ENCODE results near the gene PRR4.

The PRR4 gene, protein sequence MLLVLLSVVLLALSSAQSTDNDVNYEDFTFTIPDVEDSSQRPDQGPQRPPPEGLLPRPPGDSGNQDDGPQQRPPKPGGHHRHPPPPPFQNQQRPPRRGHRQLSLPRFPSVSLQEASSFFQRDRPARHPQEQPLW

DNA sequence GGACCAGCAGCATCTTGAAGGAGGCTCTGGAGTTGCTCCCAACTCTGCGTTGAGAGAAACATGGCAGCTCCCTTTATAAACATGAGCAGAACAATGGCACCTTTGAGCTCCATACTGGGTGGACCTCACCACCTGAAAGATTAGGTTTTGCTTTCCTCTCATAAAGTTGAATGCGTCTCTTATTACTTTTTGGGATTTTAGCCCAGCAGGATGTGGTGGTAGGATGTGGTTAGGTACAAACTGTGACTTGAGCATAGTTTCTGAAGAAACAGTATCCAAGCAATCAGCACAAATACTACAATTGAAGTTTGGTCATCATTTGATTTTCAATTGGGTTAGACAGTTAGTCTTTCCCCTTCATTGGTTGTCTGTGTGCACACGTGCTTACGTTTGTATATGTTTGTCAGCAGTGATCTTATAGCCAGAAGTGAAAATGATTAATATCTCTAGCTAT, at the start of gene PRR4:
TSS of gene PRR4 (minus strand) at position 51 of the 454 bp plus-strand sequence. CDS start at position 13, 38 bp downstream.
- no peak for DNase-seq (ENCODE audit: low read depth)

DNA sequence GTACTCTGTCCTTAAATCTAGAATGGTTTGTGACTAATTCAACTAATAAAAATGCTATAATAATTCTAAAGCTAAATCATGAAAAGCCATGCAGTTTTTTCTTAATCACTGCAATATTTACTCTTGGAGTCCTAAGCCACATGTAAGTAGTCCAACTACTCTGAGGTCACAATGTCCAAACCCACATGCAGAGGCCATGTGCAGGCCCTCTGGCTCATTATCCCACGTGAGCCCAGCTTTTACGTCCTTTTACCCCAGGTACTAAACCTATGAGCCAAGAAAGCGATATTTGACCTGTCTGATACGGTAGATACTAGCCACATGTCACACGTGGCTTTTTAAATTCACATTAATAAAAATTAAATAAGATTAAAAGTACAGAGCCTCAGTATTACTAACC, 47.6 kb upstream of the PRR4 start:
- no peak for DNase-seq (ENCODE audit: low read depth)

DNA sequence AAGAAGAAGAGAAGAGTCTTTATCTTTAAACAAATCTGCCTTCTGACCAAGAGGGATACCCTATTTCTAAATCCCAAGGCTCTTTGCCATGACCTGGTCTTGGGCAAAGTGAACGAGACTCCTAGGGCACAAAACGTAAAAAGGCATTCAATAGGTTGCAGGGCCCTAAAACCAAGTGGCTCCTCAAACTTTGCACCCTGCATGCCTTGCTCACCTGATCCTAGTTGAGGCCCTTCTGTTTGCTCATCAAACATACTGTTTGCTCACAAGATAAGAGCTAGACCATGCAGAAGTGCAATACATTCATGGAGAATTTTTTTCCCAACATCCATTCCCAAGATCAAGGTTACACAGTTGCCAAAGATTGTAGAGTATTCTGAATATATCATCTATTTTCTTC, 42.7 kb upstream of the PRR4 start:
- DNase-seq (ENCODE audit: low read depth): no peak

DNA sequence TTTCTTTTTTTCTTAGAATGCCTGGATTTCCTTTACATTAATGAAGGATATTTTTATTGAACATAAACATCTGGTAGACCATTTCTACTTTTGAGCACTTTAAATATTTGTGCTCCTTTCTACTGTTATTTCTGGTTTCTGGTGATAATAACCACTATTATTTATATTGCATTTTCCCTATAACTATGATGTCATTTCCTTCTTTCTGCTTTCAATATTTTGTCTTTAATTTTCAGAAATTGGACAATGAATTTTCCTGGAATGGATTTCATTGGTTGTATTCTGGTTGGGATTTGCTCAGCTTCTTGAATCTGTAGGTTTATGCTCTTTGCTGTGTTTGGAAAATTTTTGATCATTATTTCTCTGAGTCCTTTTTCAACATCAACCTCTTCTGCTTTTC, 40.0 kb upstream of the PRR4 start:
- DNase-seq (ENCODE audit: low read depth): no peak

DNA sequence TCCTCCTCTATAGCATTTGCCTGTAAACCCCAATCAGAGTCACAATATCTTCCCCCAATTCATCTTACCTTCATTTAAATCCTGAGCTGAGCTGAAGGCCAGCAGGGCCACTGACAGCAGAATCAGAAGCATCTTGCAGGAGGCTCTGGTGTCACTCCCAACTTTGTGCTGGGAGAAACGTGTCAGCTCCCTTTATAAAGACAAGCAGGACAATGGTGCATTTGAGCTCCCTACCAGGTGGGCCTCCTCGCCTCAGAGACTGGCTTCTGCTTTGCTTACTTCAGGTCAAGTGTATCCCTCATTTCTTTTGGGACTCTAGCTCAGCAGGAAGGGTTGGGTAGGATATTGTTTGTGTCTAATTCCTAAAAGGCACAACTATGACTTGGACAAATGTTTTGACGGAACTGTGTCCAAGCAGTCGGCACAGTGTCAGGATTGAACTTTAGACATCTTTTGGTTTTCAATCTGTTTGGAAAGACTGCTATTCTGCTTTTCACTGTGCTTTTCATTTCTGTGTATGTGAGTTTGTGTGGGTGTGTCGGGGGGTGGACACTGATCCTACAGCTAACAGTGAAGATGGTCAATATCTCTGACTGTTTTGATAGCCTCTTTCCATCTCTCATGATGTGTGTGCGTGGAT, 34.9 kb upstream of the PRR4 start, which contains the start of gene PRH1:
TSS of gene PRH1 (minus strand) at position 170 of the 640 bp plus-strand sequence. CDS start at position 132, 38 bp downstream.
- DNase-seq (ENCODE audit: low read depth): no peak

DNA sequence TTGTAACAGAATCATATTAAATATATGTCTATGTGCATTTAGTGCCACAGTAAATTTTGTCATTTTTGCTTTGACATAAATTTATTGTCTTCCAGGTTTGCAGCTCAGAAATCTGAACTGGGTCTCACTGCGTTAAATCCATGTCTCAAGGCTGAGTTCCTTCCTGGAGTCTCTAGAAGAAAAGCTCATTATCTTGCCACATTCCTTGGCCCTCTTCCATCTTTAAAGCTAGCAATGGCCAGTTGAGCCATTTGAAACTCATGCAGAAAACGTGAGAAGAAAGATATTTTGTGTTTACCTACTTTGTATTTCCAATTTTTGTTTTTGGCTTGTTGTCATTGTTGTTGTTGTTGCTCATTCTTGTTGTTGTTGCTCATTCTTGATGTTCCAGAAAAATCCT, 24.1 kb upstream of the PRR4 start:
- no peak for DNase-seq (ENCODE audit: low read depth)

DNA sequence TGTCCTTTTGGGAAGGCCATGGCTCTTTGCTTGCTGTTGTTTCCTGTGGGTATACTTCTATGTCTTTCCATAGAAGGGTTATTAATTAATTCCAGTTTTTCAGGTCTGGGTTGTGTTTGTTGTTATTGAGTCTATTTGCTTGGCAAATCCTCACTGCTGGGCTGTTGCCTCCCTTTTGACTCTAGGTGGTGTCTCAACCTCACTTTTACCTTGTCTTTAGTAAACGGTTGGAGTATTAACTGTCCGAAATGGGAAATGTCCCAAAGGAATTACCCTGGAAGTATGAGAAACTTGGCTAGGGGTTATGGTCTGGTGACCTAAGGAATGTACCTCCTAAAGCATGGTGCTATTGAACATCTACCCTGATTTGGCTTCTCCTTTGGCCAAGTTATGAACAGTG, 18.1 kb upstream of the PRR4 start:
- DNase-seq (ENCODE audit: low read depth): no peak

DNA sequence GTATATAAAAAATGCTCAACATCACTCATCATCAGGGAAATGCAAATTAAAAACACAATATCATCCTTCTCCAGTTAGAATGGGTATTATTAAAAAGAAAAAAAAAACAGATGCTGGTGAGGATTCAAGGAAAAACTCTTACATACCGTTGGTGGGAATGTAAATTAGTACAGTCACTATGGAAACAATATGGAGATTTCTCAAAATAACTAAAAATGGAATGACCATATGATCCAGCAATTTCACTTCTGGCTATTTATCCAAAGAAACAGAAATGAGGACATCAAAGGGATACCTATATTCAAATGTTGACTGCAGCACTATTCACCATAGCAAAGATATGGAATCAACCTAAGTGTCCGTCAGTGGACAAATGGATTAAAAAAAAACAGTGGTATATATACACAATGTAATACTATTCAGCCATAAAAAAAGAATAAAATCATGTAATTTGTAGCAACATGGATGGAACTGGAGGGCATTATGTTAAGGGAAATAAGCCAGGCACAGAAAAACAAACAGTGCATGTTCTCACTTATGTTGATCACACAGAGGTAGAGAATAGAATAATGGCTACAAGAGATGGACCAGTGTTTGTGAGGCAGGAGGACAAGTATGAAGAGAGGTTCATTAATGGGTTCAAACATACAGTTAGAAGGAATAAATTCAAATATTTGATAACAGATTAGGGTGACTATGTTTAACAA, 14.4 kb upstream of the PRR4 start:
- DNase-seq (ENCODE audit: low read depth): no peak

DNA sequence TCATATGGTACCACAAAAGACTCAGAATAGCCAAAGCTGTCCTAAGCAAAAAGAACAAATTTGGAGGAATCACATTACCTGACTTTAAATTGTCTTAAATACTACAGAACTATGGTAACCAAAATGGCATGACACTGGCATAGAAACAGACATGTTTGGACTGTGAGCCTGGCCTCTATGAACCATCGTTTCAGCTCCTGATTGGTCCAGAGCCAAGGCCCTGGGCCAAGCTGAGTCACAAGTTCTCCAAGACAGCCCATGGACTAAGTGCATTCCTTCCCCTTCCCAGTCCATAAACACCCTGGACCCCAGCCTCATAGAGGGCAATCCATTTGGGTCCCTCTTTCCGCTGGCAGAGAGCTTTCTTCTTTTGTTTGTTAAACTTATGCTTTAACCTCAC, 12.1 kb upstream of the PRR4 start:
- peak; percentile 20 for DNase-seq (ENCODE audit: low read depth)

DNA sequence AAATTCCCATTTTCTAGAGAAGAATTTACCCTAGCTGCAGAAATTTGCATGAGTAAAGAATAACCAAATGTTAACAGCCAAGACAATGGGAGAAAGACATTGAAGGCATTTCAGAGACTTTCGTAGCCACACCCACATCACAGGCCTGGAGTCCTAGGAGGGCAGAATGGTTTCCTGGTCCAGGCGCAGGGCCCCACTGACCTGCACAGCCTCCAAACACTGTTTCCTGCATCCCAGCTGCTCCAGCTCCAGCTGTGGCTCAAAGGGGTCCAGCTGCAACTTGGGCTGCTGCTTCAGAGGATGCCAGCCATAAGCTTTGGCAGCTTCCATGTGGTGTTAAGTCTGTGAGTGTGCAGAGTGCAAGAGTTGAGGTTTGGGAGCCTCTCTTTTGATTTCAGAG, 6.5 kb upstream of the PRR4 start:
- no peak for DNase-seq (ENCODE audit: low read depth)

DNA sequence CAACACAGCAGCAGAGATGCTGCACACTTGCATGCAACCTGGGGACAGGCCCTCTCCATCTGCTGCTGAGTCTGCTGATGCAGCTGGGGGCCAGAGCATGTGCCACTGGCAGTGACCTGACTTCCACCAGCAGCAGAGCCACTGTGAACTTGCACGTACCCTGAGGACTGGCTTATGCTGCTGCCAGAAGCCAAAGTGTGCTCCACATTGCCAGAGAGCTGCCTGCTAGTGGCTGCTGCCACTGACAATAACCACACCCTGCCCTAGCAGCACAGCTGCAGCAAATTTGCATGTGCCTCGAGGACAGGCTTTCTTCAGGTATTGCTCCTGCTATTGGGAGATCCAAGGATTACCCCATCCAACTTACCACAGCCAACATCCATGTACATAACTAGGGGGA, 4.5 kb upstream of the PRR4 start:
- no peak for DNase-seq (ENCODE audit: low read depth)

DNA sequence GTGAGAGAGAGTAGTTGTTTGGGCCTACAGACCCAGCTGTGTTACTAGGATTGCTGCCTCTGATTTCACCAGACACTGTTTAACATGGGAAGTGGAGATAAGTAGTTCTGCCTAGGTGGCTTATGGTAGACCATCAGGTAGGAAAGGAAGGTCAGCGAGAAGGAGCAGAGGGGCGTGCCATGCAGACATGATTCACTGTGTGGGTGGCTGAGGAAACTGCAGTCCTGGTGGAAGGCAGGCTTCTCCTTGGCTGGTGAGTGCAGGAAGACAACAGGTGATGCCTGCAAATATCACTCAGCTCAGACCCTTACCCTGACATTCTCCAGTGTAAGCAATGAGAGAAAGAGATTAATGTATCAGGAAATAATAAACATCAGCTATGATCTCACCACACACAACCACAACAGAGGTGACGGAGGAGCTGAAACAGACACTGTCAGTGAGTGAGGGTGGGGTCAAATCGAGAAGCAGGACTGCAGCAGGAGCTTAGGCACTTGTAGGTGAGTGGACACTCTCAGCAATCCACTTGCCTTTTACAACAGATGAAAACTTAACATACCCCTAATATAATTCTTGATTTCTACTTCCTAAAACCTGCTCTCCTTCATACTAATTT, 2.1 kb upstream of the PRR4 start:
- no peak for DNase-seq (ENCODE audit: low read depth)

DNA sequence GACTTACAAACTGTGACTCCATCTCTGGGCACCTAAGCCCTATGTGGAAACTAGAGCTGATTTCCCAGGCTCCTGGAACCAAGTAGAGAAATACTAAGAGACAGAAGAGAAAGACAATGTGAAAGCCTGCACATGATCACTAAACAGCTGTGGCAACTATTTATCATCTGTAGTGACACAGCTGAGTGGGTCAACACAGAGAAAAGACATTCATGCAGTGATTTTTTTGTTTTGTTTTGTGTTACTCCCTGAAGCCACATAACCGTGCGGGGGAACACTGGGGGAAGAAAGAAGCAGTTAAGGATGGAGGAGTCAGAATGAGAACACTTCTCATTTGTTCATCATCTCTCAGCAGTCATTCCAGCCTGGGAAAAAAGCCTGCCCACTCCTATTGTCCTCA, 1.5 kb downstream of the PRR4 start:
- no peak for DNase-seq (ENCODE audit: low read depth)

DNA sequence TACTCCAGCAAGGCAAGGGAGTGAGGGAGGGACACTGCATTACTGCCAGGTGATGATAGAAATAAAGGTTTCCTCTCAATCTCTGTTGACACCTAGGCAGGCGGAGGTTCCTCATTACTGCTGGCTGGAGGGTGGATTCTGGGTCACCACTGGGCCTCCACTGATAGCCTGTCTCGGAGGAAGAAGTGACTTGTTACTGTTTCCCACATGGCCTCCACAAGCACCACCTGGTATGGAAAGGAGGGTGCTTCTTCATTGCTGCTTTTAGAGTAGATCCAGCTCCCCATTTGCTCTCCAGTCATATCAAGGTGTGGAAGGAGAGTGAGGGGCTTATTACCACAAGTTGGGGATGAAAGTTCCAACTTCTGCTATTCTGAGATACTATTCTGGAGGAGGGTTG, 6.4 kb downstream of the PRR4 start:
- DNase-seq (ENCODE audit: low read depth): no peak

DNA sequence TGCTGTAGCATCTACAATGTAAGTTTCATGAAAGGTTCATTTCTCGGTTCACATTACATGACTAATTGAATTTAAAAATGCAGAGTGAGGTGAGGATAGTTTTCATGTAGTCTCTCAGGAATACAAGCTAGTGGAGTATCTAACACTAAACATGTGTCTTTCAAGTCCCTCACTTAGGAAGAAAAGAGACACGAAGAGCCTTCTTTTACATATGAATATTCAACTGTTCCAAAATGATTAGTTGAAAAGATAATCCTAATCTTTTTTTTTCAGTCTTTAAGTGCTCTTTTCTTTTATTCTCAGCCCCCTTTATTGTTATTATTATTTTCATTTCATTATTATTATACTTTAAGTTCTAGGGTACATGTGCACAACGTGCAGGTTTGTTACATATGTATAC, 10.8 kb downstream of the PRR4 start:
- no peak for DNase-seq (ENCODE audit: low read depth)

DNA sequence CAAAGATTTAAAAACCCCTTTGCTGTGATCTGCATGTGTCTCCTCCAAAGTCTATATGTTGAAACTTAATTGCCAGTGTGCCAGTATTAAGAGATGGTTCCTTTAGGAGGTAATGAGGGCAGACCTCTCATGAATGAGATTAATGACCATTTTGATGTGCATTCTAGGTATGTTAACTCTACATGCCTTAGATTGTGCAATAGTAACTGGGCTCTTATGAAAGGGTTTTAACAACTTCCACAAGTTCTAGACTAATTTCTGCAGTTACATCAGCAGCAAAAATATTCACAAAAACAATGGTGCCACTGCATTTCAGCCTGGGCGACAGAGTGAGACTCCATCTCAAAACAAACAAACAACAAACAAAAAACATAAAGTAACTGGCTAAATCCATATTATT, 19.3 kb downstream of the PRR4 start:
- DNase-seq (ENCODE audit: low read depth): no peak

DNA sequence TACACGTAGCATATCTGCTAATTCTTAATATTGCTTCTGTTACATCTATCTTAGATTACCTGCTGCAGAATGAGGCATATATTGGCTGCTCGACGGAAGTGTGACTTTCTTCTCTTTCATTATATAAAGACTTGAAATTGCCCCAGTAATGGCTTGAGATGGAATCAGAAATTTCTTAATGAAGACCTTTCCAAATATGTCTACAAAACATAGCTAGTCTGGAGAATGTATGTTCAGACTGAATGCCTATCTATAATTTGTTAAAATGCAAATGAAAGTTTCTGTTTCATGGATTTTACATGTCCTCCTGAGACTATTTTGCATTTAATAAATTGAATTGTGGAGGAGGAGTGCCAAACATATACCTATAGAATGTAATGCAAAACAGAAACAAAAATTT, 23.0 kb downstream of the PRR4 start, which contains the start of gene TAS2R10:
TSS of gene TAS2R10 (minus strand) at position 101 of the 400 bp plus-strand sequence. CDS start at position 12, 89 bp downstream.
- DNase-seq (ENCODE audit: low read depth): no peak

DNA sequence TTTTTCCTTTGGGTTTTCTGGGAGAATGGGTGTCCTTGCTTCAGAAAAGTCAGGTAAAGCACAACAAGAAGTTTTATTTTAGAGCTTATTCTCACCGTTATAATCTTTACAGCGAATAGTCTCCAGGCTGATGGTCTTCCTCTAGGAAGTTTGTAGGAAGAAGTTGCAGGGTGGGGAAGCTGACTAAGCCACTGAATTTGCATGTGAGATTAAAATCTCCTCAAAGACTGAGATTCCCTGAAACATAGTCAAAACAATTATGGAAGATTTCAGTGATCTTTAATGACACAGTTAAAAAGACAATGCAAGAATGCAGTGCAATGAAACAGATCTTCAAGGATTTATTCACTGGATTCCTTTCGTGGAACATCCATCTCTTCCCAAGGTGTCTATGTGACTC, 24.3 kb downstream of the PRR4 start:
- no peak for DNase-seq (ENCODE audit: low read depth)

DNA sequence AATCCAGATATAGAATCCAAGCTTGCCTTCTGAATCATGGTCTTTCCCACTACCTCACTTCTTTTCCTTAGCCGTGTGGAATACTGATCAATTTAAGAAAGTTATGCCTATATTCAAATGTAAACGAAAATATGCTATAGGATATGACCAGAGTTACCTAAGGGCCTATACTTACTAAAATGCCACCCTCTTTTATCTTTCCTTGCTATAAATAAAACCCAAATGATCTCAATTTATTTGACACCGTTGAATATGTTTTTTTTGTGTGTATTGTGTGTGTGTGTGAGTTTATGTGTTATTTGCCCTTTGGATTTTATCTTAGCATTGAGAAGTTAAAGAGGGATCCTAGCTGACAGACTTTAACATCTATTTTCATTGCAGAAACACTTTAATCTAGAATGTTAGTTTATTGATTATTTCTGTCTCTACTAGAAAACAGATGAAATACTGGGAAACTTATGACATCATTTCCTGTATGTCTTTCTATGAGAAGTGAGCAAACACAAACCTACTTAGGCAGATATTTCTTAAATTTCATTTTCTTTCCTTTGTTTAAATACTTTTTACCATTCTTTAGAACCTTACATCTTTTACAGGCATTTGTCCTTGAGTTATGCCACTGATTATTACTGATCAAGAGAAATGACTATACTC, 37.3 kb downstream of the PRR4 start:
- DNase-seq (ENCODE audit: low read depth): no peak

DNA sequence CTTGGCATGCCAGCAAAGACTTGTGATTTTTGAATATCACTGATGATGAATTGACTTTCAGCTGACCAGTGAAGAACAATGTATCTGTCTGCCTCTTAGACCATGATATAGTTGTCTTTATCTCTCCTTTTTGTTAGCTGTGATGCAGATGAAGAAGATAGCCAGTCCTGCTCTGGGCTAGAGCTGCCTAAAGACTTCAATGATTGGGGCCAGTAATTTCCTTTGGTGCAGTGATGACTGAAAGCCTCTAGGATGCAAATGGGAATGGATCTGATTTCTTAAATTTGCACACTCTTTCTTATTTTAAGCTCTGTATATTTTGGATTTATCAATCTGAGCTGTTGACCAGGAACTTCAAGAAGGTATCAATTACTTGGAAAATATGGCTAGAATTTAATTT, 39.2 kb downstream of the PRR4 start, which contains the start of gene TAS2R9:
TSS of gene TAS2R9 (minus strand) at position 101 of the 400 bp plus-strand sequence. CDS start at position 8, 93 bp downstream.
- no peak for DNase-seq (ENCODE audit: low read depth)

DNA sequence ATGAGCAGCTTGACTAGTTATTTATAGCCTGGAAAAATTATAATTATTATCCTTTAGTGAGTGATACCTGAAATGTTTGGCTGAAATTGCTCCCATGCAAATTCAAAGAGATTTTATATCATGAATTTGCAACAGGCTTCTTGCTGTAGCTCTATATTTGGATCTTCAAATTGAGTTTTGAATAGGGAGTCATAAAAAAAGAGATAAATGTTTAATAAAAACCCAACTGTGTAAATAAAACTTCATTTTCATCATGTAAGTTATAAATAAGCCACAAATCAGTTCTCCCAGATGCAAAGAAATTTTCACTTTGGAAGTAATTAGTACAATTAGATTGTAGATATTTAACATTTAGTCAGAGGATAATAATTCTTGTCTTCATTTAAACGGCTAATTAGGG, 42.1 kb downstream of the PRR4 start, which contains the start of gene TAS2R8:
TSS of gene TAS2R8 (minus strand) at position 101 of the 400 bp plus-strand sequence. CDS start 306 bp downstream, outside the sequence.
- DNase-seq (ENCODE audit: low read depth): no peak

DNA sequence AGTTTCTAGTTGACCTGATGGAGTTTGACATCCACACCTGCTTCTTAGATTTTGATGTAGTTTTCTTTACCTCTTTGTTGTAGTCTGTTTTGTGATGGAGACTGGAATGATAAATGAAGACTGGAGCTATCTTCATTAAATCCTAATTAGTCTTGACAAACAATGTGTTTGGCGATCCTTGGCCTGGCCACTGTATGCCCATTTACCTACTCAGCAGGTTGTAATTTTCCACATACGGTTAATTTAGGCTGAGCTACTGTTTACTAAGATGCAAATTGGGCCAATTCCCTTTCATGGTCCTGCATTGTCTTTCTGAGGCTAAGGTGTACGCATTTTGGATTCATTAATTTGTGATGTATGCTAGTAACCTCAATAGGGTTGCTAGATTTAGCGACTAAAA, 46.7 kb downstream of the PRR4 start, which contains the start of gene TAS2R7:
TSS of gene TAS2R7 (minus strand) at position 41 of the 400 bp plus-strand sequence. CDS start 57 bp downstream, outside the sequence.
- no peak for DNase-seq (ENCODE audit: low read depth)
